HG02588 (cell line): ENCODE data around the gene RESP18.
"Not testable (repeated sequence)": the region's sequence is repeated elsewhere in the genome, so short reads cannot be mapped to it uniquely, and the experiment has no call there.

Experiments
- ATAC-seq: cut with Tn5 transposase; IDR thresholded peaks from one replicate; pipeline ENCODE4 v1.9.1; 2021; ENCODE audit warnings: mild to moderate bottlenecking, moderate library complexity; ENCODE audit not compliant: unreplicated experiment

RESP18 gene

DNA sequence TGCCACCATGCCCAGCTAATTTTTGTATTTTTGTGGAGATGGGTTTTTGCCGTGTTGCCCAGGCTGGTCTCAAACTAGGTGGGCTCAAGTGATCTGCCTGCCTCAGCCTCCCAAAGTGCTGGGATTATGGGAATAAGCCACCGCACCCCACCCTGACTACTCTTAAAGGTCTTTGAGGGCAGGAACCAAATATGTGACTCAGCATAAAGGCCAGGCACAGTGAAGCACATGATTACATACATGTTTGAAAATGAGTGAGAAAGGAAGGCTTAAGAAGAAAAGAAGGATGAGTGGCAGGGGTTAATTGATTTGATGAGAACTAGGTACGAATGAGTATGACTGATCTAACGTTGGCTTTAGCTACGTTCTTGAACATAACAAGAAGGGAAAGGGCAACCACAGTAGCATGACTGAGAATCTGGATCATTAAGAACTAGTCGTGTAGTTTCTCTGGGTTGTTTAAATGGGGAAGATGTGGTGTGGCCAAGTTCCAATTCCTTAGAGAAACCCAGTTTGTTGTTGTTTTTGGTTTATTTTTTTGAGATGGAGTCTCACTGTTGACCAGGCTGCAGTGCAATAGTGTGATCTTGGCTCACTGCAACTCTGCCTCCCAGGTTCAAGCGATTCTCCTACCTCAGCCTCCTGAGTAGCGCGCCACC is 6.8 kb downstream of the RESP18 start:
- ATAC-seq: no peak

DNA sequence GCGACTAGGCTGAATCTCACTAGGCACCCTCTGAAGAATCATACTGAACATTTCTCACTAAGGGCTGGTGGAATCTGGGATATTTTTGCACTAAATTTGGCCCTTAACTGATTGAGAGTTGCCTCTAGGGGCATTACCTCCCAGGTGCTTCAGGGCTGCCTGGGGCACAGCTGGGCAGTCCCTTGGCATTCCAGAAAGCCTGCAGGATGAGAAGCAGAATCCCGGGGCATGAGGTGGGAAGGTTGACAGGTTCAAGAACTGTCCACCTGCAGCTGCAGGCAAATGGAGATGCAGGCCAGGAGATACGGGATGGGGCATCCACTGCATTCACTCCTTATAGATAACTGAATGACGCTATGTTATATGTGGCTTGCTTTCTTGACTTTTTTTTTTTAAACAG is 7.4 kb downstream of the RESP18 start:
- no peak for ATAC-seq

DNA sequence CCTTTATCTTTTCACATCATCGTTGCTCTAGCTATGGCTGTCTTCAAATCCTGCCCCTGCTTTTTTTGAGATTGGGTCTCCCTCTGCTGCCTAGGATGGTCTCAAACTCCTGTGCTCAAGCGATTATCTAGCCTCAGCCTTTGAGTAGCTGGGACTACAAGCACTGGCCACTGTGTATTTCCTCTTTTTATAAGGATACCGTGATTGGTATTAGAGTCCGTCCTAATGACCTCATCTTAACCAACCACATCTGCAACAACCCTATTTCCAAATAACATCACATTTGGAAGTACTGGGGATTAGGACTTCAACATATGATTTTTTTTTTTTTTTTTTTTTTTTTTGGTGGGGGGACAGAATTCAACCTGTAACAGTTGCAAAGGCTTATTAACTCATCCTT is 9.1 kb downstream of the RESP18 start:
- no peak for ATAC-seq

DNA sequence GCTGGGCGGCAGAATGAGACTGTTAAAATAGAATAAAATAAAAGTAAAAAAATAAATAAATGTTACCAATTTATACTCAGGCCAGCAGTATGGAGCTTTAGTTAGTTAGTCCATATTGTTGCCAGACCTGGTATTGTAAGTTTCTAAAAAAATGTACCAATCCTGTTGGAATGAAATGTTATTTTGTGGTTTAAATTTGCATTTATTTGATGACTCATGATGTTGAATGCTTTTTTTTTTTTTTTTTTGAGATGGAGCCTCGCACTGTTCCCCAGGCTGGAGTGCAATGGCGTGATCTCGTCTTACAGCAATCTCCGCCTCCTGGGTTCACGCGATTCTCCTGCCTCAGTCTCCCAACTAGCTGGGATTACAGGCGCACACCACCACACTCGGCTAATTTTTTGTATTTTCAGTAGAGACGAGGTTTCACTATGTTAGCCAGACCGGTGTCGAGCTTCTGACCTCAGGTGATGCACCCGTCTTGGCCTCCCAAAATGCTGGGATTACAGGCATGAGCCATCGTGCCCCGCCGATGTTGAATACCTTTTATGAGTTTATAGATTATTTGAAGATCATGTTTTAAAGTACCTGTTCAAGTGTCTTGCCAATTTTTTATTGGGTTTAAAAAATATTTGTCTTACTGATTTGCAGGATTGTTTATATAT is 17.6 kb downstream of the RESP18 start:
- no peak for ATAC-seq

DNA sequence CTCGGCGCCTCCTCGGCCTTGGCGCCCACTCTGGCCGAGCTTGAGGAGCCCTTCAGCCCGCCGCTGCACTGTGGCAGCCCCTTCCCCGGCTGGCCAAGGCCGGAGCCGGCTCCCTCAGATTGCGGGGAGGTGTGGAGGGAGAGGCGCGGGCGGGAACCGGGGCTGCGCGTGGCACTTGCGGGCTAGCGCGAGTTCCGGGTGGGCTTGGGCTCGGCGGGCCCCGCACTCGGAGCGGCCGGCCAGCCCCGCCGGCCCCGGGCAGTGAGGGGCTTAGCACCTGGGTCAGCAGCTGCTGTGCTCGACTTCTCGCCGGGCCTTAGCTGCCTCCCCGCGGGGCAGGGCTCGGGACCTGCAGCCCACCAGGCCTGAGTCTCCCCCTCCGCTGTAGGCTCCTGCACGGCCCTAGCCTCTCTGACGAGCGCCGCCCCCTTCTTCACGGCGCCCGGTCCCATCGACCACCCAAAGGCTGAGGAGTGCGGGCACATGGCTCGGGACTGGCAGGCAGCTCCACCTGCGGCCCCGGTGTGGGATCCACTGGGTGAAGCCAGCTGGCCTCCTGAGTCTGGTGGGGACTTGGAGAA is 19.8 kb downstream of the RESP18 start:
- ATAC-seq: not testable (repeated sequence)

DNA sequence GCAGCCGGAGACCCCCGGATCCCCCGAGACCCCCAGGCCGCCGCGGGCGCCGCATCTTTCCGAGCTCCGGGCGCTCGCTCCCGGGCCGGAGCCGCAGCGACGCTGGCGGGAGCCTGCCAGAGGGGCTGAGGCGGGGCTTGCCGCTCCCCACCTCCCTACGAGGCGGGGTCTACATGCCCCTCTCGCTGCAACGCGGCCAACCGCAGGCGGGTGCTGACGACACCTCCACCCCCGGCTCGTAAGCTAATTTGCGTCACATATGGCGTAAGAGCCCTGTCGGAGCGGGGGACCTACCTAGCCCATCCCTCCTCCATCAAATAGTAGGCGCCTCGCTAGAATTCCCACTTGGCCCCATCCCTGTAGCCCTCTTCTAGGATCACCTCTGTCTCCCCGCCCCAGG is 23.3 kb downstream of the RESP18 start, which contains the start of gene PTPRN:
Gene PTPRN (minus strand): TSS at position 124 of the 400 bp plus-strand sequence. CDS start 69 bp downstream, at position 55.
- no peak for ATAC-seq

DNA sequence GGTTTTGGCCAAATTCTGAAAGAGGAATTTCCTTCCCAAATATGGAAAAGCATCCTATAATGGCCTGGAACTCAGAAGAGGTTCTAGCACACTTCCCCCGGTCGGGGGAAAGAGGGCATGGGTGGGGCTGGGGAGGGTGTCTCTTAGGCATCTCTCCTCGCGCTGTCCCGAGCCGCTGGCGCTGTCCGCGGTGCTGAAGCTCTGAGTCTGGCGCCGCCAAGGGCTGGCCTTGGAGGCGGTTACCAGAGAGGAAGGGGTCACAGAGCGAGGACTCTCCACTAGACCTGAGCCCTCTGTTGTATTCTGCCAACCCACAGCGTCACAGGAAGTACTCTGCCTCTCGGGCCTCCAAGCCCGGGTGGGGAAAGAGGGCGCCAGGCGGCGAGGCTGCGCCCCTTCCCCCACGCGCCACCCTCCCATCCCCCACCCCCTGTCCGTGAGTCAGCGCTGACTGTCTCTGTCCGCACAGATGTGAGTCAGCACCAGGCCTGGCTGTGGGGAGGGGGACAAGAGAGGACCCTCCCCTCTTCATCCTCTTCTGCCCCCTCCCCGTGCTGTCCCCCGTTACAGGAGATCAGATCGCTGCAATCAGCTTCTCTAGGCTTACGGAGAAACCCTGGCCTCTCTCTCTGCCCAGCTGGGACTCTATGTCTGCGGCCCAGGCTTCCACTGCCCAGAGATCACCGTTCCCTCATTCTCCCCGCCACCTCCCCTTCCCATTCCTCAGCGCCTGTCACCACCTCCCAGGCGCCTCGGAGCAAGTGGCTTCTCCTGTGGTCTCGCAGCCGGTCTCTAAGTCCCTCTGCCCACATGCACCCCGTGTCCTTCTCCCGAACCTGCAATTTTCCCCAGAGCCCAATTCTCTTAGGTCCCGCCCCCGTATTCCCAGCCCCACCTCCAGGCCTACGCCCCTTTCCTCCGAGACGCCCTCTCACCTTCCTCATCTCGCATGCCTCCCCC is 24.1 kb downstream of the RESP18 start:
- ATAC-seq: no peak

DNA sequence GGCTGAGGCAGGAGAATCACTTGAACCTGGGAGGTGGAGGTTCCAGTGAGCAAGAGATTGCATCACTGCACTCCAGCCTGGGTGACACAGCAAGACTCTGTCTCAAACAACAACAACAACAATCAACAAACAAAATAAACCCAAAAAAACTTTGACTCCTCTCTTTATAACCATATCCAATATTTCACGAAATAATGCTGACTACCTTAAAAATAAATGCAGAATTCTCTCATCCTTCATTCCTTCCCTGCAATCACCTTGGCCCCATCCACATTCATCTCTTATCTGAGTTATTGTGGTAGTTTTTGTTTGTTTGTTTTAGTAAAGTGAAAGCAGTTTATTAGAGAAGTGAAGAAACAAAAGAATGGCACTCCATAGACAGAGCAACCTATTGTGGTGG is 26.5 kb downstream of the RESP18 start:
- ATAC-seq: no peak

DNA sequence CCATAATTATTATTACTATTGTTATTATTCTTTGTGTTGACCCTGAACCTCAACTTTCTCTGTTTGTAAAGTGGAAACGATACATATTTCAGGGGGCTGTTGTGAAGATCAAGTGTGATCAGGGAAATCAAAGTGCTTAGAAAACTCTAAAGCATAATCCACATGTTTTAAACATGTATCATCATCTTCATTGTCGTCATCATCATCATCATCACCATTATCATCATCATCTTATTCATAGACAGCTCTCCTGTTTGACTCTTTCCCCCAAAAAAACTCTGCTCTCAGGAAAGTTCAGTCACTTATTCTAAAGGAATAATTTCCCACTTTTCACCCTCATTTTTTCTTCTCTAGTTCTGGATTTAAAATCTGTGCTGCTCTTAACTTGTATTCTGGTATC is 28.3 kb downstream of the RESP18 start:
- ATAC-seq: no peak

DNA sequence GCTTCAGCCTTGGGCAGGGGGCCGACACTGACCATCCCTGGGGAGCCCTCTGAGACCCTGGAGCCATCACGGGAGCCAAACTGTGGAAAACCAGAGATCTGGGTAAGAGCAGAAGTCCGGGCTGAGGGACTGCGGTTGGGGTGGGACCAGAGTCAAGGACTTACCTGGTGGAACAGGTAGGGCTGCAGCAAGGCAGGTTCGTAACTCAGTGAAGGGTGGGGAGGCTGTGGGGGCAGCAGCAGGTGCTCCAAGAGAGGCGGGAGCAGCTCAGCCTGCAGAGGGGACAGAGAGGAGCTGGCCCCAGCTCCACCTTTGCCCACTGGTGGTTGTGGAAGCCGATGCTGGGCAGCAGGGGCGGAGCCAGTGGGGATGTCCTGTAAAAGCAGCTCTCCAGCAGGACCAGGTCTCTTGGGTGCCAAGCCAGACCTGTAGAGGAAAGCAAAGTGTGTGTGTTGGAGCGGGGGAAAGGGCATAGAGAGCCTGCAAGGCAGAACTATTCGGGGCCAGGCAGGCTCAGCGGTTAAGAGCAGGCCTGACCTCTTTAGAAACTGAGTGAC is 30.1 kb downstream of the RESP18 start:
- no peak for ATAC-seq

DNA sequence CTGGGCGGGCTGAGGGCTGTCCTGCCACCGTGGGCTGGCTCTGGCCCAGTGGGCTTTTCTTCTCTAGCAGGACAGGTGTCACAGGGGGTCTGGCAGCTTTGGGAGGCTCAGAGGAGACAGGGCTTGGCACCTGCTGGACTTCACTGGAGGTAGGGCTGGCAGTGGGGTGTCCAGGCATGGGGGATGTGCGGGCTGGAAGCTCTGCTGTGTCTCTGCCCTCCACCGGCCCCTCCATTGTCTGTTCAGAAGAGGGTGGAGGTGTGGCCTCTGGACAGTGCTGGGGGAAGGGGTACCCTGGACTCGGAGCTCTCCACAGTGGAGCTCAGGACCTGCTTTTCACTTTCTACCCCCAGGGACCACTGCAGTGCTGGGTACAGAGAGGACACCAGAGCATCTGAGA is 32.5 kb downstream of the RESP18 start:
- no peak for ATAC-seq

DNA sequence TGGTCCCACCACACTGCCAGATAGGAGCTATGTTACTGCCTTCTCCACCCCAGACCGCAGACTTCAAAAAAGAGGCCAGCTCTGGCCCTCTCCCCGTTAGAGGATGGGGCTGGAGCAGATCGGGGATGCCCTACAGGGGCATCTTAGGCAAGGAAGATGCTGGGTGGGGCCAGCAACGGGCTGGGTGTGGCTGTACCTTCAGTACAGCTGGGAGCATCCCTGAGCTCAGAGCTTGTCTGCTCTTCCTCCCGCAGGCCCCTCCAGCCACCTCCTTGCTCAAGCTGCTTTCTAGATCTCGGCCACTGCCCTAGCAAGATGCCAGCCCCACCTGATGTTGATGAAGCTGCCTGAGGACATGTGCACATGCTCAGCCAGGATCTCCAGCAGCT is 33.2 kb downstream of the RESP18 start:
- no peak for ATAC-seq

DNA sequence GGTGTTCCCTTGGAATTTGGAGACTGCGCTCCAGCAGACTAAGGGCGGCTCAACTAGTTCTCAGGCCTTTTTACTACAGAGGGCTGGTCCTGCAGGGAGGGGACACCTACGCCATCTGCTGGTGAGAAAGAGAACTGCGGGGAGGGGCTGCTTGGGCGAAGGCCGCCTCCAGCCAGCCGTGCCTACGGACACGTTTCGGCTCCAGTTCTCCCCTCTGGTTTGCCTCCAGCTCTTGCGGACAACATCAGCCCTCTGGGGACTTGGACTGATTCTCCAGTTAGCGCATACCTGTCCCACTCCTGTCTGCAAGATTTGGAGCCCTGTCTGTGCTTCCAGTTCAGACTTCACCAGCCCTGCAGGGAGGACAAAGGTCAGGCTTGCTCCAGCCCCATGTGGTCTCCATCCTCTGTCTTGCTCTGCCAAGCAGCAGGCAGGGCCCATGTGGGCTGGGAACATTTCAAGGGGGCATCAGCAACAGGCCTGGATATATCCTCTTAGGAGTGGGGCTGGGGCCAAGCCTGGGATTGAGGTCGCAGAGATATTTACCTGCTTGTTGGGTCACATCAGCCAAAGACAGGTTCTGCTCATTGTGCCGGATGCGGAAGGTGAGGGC is 33.7 kb downstream of the RESP18 start:
- peak; percentile 41 for ATAC-seq

DNA sequence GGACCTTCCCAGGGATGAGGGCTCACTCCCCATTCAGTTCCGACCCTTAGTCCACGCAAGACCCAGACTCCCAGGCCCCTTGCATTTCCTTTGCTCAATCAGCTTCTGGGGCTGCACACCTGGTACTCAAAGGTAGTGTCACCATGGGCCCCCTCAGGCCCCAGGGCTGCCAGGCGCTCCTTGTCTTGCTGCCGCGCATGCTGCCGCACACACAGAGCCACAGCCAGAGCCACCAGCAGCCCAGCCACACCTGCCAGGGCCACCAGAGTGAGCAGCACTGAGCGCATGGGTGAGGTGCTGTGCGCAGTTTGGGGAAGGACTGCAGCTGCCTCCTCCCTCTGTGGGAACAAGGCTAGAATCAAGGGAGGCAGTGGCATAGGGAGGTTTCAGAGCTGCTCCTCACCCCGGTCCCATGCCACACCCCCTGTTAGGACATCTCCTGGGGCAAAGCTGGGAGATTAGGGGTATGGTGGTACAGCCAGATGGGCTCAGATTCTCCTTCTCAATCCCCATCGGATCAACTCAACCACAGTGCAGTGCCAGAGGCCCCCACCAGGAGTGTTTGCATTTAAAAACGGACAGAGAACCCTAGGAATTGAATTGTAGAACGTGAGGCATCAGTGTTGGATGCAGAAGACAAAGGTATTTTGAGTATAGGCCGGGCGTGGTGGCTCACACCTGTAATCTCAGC is 34.6 kb downstream of the RESP18 start:
- no peak for ATAC-seq

DNA sequence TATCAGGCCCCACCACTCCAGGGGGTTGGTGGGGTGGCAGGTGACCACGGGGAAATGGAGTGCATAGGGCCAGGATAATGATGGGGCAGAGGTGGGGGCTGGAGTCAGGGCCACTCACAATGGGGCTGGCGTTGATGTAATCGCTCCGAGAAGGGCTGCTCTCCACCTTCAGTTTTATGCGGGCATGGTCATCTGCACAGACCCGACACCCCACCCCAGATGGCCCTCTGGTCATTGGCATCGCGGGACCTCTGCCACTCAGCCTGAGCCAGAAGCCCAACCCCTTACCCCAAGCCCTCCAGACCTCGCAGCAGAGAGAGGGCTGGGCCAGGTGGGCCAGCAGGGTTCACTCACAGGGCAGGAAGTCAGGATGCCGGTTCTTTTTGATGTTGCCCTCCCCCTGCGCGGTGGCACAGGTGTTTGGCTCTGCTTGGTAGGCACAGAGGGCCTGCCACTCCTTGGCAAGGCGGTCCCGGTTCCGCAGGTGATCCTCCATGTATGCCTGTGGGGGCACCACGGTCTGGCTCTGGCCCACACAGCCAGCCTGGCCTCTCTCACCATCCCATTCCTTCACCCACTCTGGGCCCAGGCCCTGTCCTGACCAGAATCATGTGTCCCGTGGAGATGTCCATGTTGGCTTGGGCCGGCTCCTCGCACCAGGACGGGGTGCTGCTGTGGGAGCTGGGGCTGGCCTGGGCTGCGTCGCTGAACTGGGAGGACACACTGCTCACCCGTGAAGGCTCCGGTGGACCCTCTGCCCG is 35.7 kb downstream of the RESP18 start:
- ATAC-seq: no peak

DNA sequence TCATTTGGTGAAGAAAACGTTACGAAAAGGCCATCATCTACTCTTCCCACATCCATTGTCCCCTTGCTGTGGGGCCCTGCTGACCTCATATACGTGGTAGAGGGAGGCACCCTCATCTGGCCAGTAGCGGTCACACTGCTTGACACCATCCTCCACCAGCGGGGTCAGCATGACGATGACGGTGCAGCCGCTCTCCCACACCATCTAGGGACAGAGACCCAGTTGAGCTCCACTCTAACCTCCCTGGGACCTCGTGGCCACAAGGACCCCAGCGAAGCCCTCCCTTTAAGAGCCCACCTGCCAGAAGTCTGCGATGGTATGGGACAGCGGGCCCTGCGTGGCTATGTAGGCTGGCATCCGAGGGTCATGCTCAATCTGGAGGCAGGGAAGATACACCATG is 36.4 kb downstream of the RESP18 start:
- ATAC-seq: no peak

DNA sequence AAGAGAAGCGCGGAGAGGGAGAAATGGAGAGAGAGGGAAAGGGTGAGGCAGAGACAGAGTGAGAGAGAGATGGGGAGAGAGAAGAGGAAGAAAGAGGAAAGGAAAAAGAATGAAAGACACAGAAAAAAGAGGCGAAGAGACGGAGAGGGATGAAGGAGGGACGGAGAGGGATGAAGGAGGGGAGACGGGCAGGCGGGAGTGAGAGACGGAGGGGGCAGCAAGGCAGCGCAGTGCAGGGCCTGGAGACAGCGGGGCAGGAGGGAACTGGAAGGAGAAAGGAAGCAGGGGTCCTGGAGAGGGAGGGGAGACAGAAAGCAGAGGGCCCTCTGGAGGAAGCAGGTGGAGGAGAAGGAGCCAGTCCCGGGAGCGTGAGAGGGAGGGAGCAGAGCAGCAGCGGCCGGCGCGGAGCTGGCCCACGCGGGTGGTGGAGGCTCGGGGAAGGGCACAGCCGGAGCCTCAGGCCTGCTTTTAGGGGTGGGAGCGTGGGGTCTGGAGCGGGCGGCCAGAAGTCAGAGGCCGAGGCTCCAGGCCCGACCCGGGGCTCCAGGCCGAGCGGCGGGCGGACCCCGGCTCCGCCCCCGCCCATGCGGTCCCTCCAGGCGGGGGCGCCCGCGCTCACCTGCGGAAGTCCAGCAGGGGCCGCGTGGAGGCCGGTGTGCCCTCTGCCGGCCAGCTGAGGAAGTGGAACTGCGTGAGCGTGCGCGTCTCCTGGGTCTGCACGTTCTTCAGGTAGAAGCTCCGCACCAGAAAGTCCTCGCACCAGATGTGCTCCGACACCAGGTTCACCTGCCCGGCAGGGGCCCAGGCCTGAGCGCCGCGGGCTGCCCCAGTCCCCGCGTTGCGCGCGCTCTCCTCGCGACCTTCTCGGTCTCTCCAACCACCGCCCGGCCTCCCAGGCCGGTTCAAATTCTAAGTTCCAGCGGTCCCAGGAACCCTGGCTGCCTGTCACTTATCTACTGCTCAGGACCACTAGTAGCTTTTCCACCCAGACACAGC is 37.9 kb downstream of the RESP18 start:
- ATAC-seq: peak; percentile 86

DNA sequence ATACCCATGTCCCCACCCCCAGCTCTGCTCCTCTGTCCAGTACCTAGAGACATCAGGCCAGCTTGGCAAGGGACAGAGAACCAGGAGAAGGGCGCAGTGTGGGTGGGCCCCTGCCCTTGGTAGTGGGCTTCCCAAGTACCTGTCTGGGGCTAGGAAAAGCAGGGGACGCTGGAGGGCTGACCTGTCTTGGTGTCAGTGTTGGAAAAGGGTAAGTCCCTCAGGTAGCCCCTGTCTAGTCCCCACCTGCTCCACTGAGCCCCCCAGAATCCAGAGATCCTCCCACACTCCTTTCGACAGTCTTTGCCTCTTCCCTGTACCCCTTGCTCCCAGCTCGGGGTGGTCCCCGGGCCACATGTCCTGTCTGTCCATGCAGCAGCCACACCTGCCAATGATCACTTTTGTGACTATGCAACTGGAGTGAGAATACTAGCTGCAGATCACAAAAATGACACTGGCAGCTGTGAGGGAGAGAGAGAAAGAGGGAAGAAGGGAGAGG is 38.8 kb downstream of the RESP18 start:
- ATAC-seq: no peak
